H9 (cell line): Measurements from ENCODE around the gene RAD51C. TPM values are rescaled to one million over a fixed set of nuclear protein-coding genes. Genes with fewer than 3 reads are reported as not detected.
A peak's percentile ranks its signal among the peaks of the same experiment; 100 is the strongest.

Experiments
- DNase-seq: peaks from one replicate; pipeline ENCODE4 v3.0.0-alpha.2; 2017
- H2AFZ ChIP-seq: one replicate; pipeline ENCODE4 v1.6.1; 2013; ENCODE audit warnings: mild to moderate bottlenecking, low read length, control low read depth, moderate library complexity
- H2AK5ac ChIP-seq: 2 replicates; pipeline ENCODE4 v1.6.1; 2013; ENCODE audit warnings: low read length, control low read depth, mixed read lengths; ENCODE audit not compliant: insufficient read length
- H2BK120ac ChIP-seq: one replicate; pipeline ENCODE4 v1.6.1; 2013; ENCODE audit warnings: low read depth, mild to moderate bottlenecking, low read length, control low read depth, inconsistent platforms; ENCODE audit not compliant: poor library complexity, severe bottlenecking
- H2BK12ac ChIP-seq: 2 replicates; pipeline ENCODE4 v1.6.1; 2013; ENCODE audit warnings: low read length, control low read depth, mixed read lengths, low read depth; ENCODE audit not compliant: insufficient read length
- H2BK15ac ChIP-seq: 2 replicates; pipeline ENCODE4 v1.6.1; 2013; ENCODE audit warnings: low read depth, low read length, control low read depth
- H2BK20ac ChIP-seq: one replicate; pipeline ENCODE4 v1.6.1; 2013; ENCODE audit warnings: low read depth, mild to moderate bottlenecking, low read length, control low read depth, inconsistent platforms; ENCODE audit not compliant: poor library complexity, severe bottlenecking
- H2BK5ac ChIP-seq: 2 replicates; pipeline ENCODE4 v1.6.1; 2013; ENCODE audit warnings: low read length, control low read depth, mixed read lengths; ENCODE audit not compliant: insufficient read length
- H3K14ac ChIP-seq: 2 replicates; pipeline ENCODE4 v1.6.1; 2013; ENCODE audit warnings: low read length, control low read depth; ENCODE audit not compliant: insufficient read depth
- H3K18ac ChIP-seq: 2 replicates; pipeline ENCODE4 v1.6.1; 2013; ENCODE audit warnings: low read depth, mild to moderate bottlenecking, mixed read lengths, low read length, control low read depth; ENCODE audit not compliant: insufficient read length
- H3K23ac ChIP-seq: 2 replicates; pipeline ENCODE4 v1.6.1; 2013; ENCODE audit warnings: low read length, control low read depth, mixed read lengths, low read depth; ENCODE audit not compliant: insufficient read length
- H3K23me2 ChIP-seq: 2 replicates; pipeline ENCODE4 v1.6.1; 2013; ENCODE audit warnings: low read depth, mild to moderate bottlenecking, mixed read lengths, low read length, control low read depth; ENCODE audit not compliant: insufficient read length, poor library complexity, severe bottlenecking
- H3K27ac ChIP-seq: 2 replicates; pipeline ENCODE4 v1.5.1; 2013; ENCODE audit warnings: low read length, control low read depth, mixed read lengths, low read depth; ENCODE audit not compliant: insufficient read length
- H3K27me3 ChIP-seq: 2 replicates; pipeline ENCODE4 v1.6.1; 2013; ENCODE audit warnings: low read length, control low read depth, inconsistent platforms; ENCODE audit not compliant: insufficient read depth
- H3K4ac ChIP-seq: 2 replicates; pipeline ENCODE4 v1.6.1; 2013; ENCODE audit warnings: low read depth, mild to moderate bottlenecking, control low read depth, inconsistent platforms, low read length, moderate library complexity
- H3K4me1 ChIP-seq: 2 replicates; pipeline ENCODE4 v1.6.1; 2013; ENCODE audit warnings: low read length, control low read depth, inconsistent platforms; ENCODE audit not compliant: insufficient read depth
- H3K4me2 ChIP-seq: 2 replicates; pipeline ENCODE4 v1.6.1; 2013; ENCODE audit warnings: low read length, control low read depth, mixed read lengths; ENCODE audit not compliant: insufficient read length, insufficient read depth
- H3K56ac ChIP-seq: 2 replicates; pipeline ENCODE4 v1.6.1; 2013; ENCODE audit warnings: low read depth, mild to moderate bottlenecking, mixed read lengths, low read length, control low read depth; ENCODE audit not compliant: insufficient read length
- H3K79me1 ChIP-seq: 2 replicates; pipeline ENCODE4 v1.6.1; 2013; ENCODE audit warnings: low read depth, mild to moderate bottlenecking, moderate library complexity, low read length, control low read depth, inconsistent platforms; ENCODE audit not compliant: insufficient read depth, poor library complexity, severe bottlenecking
- H3K79me2 ChIP-seq: 2 replicates; pipeline ENCODE4 v1.6.1; 2013; ENCODE audit warnings: low read length, control low read depth, inconsistent platforms; ENCODE audit not compliant: insufficient read depth
- H3K9ac ChIP-seq: 2 replicates; pipeline ENCODE4 v1.6.1; 2013; ENCODE audit warnings: low read length, control low read depth, mixed read lengths; ENCODE audit not compliant: insufficient read length; ENCODE audit errors: extremely low read depth
- H3K9me3 ChIP-seq: one replicate; pipeline ENCODE4 v1.6.1; 2013; ENCODE audit warnings: low read depth, low read length, inconsistent platforms; ENCODE audit not compliant: control insufficient read depth
- H3T11ph ChIP-seq: one replicate; pipeline ENCODE4 v1.6.1; 2013; ENCODE audit warnings: mild to moderate bottlenecking, low read length, control low read depth, inconsistent platforms
- H4K20me1 ChIP-seq: one replicate; pipeline ENCODE4 v1.6.1; 2013; ENCODE audit not compliant: control insufficient read depth, insufficient read length, insufficient read depth
- H4K5ac ChIP-seq: 2 replicates; pipeline ENCODE4 v1.6.1; 2013; ENCODE audit warnings: low read depth, mild to moderate bottlenecking, mixed read lengths, low read length, control low read depth; ENCODE audit not compliant: insufficient read length
- H4K8ac ChIP-seq: replicated peaks from 2 replicates; pipeline ENCODE4 v1.6.1; 2013; ENCODE audit warnings: low read length, control low read depth, mixed read lengths, low read depth; ENCODE audit not compliant: insufficient read length
- H4K91ac ChIP-seq: 2 replicates; pipeline ENCODE4 v1.6.1; 2013; ENCODE audit warnings: low read depth, mild to moderate bottlenecking, moderate library complexity, mixed read lengths, low read length, control low read depth; ENCODE audit not compliant: insufficient read length
- H3K27ac Mint-ChIP-seq, 3 experiments: 2 replicates in 2 of 3; 3 replicates in 1 of 3; pipeline ENCODE4 v1.8.0; 2020 to 2021; ENCODE audit warnings: mixed read lengths in 3 of 3, mild to moderate bottlenecking in 1 of 3, moderate library complexity in 1 of 3
- H3K27me3 Mint-ChIP-seq: 2 replicates; pipeline ENCODE4 v1.8.0; 2021; ENCODE audit warnings: low read depth, mild to moderate bottlenecking, moderate library complexity, mixed read lengths
- H3K36me3 Mint-ChIP-seq, 3 experiments: 2 replicates in 2 of 3; 3 replicates in 1 of 3; pipeline ENCODE4 v1.8.0; 2020 to 2021; ENCODE audit warnings: low read depth in 3 of 3, mixed read lengths in 3 of 3; ENCODE audit not compliant: insufficient read depth in 1 of 3
- H3K4me1 Mint-ChIP-seq, 2 experiments: 2 replicates each; pipeline ENCODE4 v1.8.0; 2020; ENCODE audit warnings: mixed read lengths in 2 of 2
- H3K4me3 Mint-ChIP-seq, 2 experiments: 2 replicates in 1 of 2; 3 replicates in 1 of 2; pipeline ENCODE4 v1.8.0; 2020 to 2021; ENCODE audit warnings: mild to moderate bottlenecking in 2 of 2, mixed read lengths in 2 of 2, moderate library complexity in 1 of 2
- H3K9me3 Mint-ChIP-seq, 2 experiments: 2 replicates in 1 of 2; 3 replicates in 1 of 2; pipeline ENCODE4 v1.8.0; 2020; ENCODE audit warnings: mild to moderate bottlenecking in 2 of 2, mixed read lengths in 2 of 2, moderate library complexity in 1 of 2
- WGBS: extraction: QIAGEN DNeasy Blood & Tissue Kit; methylation state at CpG from one replicate; pipeline ENCODE4 v1.1.7; 2013; ENCODE audit warnings: missing lambda C conversion rate, low lambda C conversion rate, mixed read lengths; ENCODE audit not compliant: insufficient read length; ENCODE audit errors: extremely low coverage; 5-methylcytosine and 5-hydroxymethylcytosine counted together
- total RNA-seq: library from RNA; stranded (reverse); gene quantifications from 2 replicates; pipeline ENCODE4 v1.2.1, GENCODE V29; 2021
- TF ChIP-seq, protein P1 (sequence below): fragments of 200-600 bp; sonication (generic); conservative IDR thresholded peaks from 3 replicates; pipeline ENCODE4 v1.8.0; 2021; ENCODE audit warnings: antibody characterized with exemption, mild to moderate bottlenecking

RAD51C gene
- total RNA-seq, 1 experiment from 2014 or later, result 11.3 TPM

DNA sequence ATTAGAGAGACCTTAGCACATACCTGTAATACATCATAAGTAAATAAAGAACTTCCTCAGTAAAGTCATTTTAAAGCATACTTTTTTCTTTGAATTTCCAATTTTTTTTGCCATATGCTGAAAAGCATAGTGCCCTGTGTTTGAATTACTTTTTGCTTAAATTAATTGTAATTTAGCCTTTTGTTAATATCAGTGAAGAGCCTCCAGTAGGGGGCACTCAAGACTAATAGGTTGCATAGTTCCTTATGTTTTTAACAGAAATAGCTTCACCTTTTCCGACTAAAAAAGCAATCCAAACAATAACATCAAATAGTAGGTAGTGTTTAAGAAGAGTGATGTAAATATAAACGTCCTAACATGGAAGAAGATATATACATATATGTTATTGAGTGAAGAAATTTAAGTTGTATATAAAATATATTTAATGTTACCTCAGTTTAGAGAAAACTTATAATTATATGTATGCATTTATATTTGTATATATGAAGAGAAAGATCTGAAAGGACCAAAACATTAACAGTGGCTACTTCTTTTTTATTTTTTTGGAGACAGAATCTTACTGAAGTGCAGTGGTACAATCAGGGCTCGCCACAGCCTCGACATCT lies 18.6 kb downstream of the RAD51C start:
- Histone ChIP-seq H3K79me2 (no peaks in the 10 kb centered on the region), H3K79me1 (no peaks in the 10 kb centered on the region), H2BK120ac (no peak overlapping the region), H3K18ac (no peak overlapping the region), H4K5ac (no peak overlapping the region), H4K20me1 (no peaks in the 10 kb centered on the region), H3K56ac (no peak overlapping the region), H3T11ph (no peak overlapping the region), H2AFZ (no peak overlapping the region), H3K14ac (no peak overlapping the region), H2BK12ac (no peak overlapping the region), H4K91ac (no peak overlapping the region), H3K23ac (no peak overlapping the region), H2BK15ac (no peak overlapping the region), H3K4ac (no peak overlapping the region), H3K4me1 (no peaks in the 10 kb centered on the region), H3K9ac (no peak overlapping the region), H2AK5ac (no peak overlapping the region), H2BK5ac (no peak overlapping the region), H3K23me2 (no peaks in the 10 kb centered on the region), H3K9me3 (no peaks in the 10 kb centered on the region), H3K27ac (no peak overlapping the region), H3K27me3 (no peaks in the 10 kb centered on the region), H4K8ac (no peak overlapping the region), H3K4me2 (no peak overlapping the region), H2BK20ac (no peak overlapping the region)
- Mint-ChIP-seq H3K27ac (no peak overlapping the region), H3K27me3 (no peaks in the 10 kb centered on the region), H3K4me1 (no peaks in the 10 kb centered on the region), H3K4me3 (no peak overlapping the region), H3K36me3 (peaks cover 0 to 4% (median 3%) of the 10 kb centered on the region in 3 experiments; a peak in 1 of 7 replicates), H3K9me3 (no peaks in the 10 kb centered on the region)
- TF ChIP-seq, protein P1, sequence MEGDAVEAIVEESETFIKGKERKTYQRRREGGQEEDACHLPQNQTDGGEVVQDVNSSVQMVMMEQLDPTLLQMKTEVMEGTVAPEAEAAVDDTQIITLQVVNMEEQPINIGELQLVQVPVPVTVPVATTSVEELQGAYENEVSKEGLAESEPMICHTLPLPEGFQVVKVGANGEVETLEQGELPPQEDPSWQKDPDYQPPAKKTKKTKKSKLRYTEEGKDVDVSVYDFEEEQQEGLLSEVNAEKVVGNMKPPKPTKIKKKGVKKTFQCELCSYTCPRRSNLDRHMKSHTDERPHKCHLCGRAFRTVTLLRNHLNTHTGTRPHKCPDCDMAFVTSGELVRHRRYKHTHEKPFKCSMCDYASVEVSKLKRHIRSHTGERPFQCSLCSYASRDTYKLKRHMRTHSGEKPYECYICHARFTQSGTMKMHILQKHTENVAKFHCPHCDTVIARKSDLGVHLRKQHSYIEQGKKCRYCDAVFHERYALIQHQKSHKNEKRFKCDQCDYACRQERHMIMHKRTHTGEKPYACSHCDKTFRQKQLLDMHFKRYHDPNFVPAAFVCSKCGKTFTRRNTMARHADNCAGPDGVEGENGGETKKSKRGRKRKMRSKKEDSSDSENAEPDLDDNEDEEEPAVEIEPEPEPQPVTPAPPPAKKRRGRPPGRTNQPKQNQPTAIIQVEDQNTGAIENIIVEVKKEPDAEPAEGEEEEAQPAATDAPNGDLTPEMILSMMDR, result peak; percentile 94
- no peak for DNase-seq
- WGBS, result no CpG with 5 or more reads among the region's 4 CpGs
